ENCODE results near the gene NPHS1. TPM values are rescaled to one million over a fixed set of nuclear protein-coding genes. Genes with fewer than 3 reads are reported as not detected.
A peak's percentile ranks its signal among the peaks of the same experiment; 100 is the strongest.
"Not testable (repeated sequence)": the region's sequence is repeated elsewhere in the genome, so short reads cannot be mapped to it uniquely, and the experiment has no call there.

NPHS1 gene
- total and polyA plus RNA-seq, 9 donors: 0.01 to 1.0 (median 0.12) TPM; not detected in 6

DNA sequence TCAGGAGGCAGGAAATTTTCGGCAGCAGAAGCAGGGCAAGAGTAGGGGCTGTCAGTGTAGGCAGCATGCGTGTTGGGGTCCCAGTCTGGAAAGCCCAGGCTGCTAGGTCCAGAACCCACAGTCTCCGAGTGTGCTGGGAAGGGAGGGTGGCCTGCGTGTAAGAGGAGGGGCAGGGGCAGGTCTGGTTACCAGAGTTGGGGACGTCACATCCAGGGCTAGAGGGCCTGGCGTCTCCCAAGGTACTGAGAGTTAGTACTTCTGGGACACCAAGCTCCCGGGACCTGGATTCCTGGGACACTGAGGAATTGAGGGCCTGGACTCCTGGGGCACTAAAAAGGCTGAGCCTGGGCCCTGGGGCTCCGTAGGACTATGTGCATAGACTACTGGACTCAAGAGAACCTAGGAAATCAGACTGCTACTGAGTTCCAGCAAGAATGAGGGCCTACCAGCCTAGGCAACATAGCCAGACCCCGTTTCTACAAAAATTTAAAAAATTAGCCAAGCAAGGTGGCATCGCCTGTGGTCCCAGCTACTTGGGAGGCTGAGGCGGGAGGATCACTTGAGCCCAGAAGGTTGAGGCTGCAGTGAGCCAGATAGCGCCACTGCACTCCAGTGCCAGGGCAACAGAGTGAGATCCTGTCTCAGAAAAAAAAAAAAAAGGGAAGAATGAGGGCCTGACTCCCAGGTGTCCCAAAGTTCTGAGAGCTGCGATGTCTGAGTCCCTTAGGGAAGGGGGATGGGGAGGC lies 45.6 kb upstream of the NPHS1 start:
- DNase-seq: no peak
- Histone ChIP-seq H3K4me1 (ENCODE audit: insufficient read depth) (peaks cover 4% of the 10 kb centered on the region), H3K9me3 (no peaks in the 10 kb centered on the region), H3K36me3 (no peaks in the 10 kb centered on the region), H3K4me3 (peak overlapping the region; percentile 51), H3K27me3 (no peaks in the 10 kb centered on the region), H3K27ac (peak overlapping the region; percentile 41 to 58)
- no peak for TF ChIP-seq POLR2A (IDR thresholded peaks at IDR 0.05)
- intact Hi-C loops (cut with DNase I): loop anchor here in 1 of 4 donors (5.0 kb wide), 1 partner anchor 34 kb away; no protein-coding TSS in a partner anchor
- WGBS, 3 donors: 85 to 87% (median 86%) methylated on average over 13 of the region's 13 CpGs

DNA sequence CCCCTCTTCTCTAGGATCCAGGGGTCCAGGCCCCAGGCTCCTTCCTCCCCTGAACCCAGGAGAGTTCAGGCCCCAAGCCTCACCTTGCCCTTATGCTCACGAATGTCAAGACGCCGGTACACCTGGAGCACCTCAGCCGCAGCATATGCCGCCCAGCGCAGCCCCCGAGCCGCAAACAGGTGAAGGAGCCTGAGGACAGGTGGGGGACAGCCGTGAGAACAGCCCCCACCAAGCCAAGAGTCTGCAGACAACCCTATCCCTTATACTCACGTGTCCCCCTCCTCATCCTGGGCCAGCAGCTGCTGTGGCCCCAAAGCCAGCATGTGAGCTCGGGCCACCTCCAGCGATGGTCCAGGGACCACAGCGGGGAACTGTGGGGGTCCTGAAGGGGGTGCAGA lies 44.3 kb upstream of the NPHS1 start:
- Histone ChIP-seq H3K4me1 (ENCODE audit: insufficient read depth) (peaks cover 4% of the 10 kb centered on the region), H3K36me3 (no peaks in the 10 kb centered on the region), H3K27me3 (no peaks in the 10 kb centered on the region), H3K4me3 (no peak overlapping the region), H3K9me3 (no peaks in the 10 kb centered on the region), H3K27ac (no peak overlapping the region)
- intact Hi-C loops (cut with DNase I): loop anchor here in 1 of 4 donors (5.0 kb wide), 1 partner anchor 36 kb away; no protein-coding TSS in a partner anchor
- WGBS, 3 donors: 90 to 97% (median 91%) methylated on average over 13 of the region's 13 CpGs
- TF ChIP-seq EP300 (IDR thresholded peaks at IDR 0.05) (no peak), POLR2A (IDR thresholded peaks at IDR 0.05) (no peak)
- TF ChIP-seq, protein P1, sequence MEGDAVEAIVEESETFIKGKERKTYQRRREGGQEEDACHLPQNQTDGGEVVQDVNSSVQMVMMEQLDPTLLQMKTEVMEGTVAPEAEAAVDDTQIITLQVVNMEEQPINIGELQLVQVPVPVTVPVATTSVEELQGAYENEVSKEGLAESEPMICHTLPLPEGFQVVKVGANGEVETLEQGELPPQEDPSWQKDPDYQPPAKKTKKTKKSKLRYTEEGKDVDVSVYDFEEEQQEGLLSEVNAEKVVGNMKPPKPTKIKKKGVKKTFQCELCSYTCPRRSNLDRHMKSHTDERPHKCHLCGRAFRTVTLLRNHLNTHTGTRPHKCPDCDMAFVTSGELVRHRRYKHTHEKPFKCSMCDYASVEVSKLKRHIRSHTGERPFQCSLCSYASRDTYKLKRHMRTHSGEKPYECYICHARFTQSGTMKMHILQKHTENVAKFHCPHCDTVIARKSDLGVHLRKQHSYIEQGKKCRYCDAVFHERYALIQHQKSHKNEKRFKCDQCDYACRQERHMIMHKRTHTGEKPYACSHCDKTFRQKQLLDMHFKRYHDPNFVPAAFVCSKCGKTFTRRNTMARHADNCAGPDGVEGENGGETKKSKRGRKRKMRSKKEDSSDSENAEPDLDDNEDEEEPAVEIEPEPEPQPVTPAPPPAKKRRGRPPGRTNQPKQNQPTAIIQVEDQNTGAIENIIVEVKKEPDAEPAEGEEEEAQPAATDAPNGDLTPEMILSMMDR (IDR thresholded peaks at IDR 0.05): no peak
- DNase-seq: no peak

DNA sequence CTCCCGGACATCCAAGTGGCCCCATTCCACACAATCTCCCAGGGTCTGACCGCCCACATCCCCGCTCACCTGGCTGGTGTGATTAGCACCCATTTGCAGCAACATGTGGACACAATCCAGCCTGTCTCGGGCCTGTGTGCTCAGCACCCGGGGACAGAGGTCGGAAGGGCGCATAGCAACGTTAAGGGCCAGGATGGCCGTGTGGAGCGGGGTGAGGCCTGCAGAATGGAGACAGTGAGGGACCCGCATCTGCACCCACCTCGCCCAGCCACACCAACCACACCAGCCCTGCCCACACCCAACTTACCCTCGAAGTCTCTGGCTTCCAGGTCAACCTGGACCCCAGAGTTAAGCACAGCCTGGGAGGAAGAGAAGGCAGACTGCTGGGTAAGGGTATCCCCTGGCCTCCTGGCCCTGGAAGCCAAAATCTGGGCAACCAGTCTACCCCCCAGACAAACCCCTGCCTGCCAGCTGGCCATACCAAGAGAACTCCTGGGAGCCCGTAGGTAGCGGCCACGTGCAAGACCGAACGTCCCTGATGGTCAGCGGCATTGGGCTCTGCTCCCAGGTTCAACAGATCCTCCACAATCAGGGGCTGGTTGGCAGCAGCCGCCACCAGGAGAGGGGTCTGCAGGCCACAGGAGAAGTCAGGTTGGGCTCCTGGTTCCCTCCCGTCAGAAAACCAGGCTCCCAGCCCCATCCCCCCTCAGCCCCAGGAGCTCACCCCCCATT lies 43.8 kb upstream of the NPHS1 start:
- WGBS, 3 donors: 82 to 87% (median 83%) methylated on average over 21 of the region's 21 CpGs
- TF ChIP-seq, protein P1 (IDR thresholded peaks at IDR 0.05): no peak
- no peak for TF ChIP-seq EP300 (IDR thresholded peaks at IDR 0.05)
- TF ChIP-seq POLR2A (IDR thresholded peaks at IDR 0.05): no peak
- Histone ChIP-seq H3K27me3 (no peaks in the 10 kb centered on the region), H3K9me3 (no peaks in the 10 kb centered on the region), H3K4me1 (ENCODE audit: insufficient read depth) (peaks cover 4% of the 10 kb centered on the region), H3K36me3 (no peaks in the 10 kb centered on the region), H3K4me3 (no peak overlapping the region), H3K27ac (no peak overlapping the region)
- DNase-seq: no peak
- intact Hi-C loops (cut with DNase I): loop anchor here in 1 of 4 donors (5.0 kb wide), 1 partner anchor 36 kb away; no protein-coding TSS in a partner anchor

DNA sequence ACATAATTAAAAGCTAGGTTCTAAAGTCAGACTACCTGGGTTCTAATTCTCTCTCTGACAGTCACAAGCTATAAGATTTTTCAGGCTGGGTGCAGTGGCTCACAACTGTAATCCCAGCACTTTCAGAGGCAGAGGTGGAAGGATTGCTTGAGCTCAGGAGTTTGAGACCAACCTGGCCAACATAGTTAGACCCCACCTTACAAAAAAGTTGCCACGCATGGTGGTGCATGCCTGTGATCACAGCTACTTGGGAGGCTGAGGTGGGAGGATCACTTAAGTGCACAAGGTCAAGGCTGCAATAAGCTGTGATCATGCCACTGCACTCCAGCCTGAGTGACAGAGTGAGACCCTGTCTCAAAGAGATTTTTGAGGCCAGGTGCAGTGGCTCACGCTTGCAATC lies 42.0 kb upstream of the NPHS1 start:
- Histone ChIP-seq H3K36me3 (no peaks in the 10 kb centered on the region), H3K4me1 (ENCODE audit: insufficient read depth) (peaks cover 2% of the 10 kb centered on the region), H3K4me3 (no peak overlapping the region), H3K27me3 (no peaks in the 10 kb centered on the region), H3K27ac (no peak overlapping the region), H3K9me3 (no peaks in the 10 kb centered on the region)
- DNase-seq: no peak
- 84 to 100% (median 86%) methylated on average over 2 of the region's 2 CpGs for WGBS, 3 donors
- intact Hi-C loops (cut with DNase I): no loop called here
- TF ChIP-seq EP300 (IDR thresholded peaks at IDR 0.05): no peak
- no peak for TF ChIP-seq POLR2A (IDR thresholded peaks at IDR 0.05)
- TF ChIP-seq, protein P1 (IDR thresholded peaks at IDR 0.05): no peak

DNA sequence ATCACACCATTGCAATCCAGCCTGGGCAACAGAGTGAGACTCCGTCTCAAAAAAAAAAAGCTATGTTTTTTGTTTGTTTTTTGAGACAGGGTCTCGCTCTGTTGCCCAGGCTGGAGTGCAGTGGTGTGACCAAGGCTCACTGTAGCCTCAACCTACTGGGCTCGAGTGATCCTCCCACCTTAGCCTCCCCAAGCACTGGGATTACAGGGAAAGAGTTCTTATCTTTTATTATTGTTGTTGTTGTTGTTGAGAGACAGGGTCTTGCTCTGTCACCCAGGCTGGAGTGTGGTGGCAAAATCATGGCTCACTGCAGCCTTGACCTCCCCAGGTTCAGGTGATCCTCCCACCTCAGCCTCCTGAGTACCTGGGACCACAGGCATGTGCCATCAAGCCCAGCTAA lies 39.5 kb upstream of the NPHS1 start:
- H3K27ac ChIP-seq; intact Hi-C loops (cut with DNase I); H3K27me3 ChIP-seq; H3K4me3 ChIP-seq; H3K36me3 ChIP-seq; H3K4me1 ChIP-seq (ENCODE audit: insufficient read depth); DNase-seq; H3K9me3 ChIP-seq: not testable (repeated sequence)
- WGBS, 3 donors: 85 to 95% (median 93%) methylated on average over 3 of the region's 3 CpGs
